HG03097 (cell line): ENCODE data around the gene TSPAN14.
"Not testable (repeated sequence)": the region's sequence is repeated elsewhere in the genome, so short reads cannot be mapped to it uniquely, and the experiment has no call there.

ENCODE experiments used
- ATAC-seq: cut with Tn5 transposase; IDR thresholded peaks from one replicate; pipeline ENCODE4 v1.9.1; 2021; ENCODE audit not compliant: unreplicated experiment, low FRiP score

TSPAN14 gene, protein sequence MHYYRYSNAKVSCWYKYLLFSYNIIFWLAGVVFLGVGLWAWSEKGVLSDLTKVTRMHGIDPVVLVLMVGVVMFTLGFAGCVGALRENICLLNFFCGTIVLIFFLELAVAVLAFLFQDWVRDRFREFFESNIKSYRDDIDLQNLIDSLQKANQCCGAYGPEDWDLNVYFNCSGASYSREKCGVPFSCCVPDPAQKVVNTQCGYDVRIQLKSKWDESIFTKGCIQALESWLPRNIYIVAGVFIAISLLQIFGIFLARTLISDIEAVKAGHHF

DNA sequence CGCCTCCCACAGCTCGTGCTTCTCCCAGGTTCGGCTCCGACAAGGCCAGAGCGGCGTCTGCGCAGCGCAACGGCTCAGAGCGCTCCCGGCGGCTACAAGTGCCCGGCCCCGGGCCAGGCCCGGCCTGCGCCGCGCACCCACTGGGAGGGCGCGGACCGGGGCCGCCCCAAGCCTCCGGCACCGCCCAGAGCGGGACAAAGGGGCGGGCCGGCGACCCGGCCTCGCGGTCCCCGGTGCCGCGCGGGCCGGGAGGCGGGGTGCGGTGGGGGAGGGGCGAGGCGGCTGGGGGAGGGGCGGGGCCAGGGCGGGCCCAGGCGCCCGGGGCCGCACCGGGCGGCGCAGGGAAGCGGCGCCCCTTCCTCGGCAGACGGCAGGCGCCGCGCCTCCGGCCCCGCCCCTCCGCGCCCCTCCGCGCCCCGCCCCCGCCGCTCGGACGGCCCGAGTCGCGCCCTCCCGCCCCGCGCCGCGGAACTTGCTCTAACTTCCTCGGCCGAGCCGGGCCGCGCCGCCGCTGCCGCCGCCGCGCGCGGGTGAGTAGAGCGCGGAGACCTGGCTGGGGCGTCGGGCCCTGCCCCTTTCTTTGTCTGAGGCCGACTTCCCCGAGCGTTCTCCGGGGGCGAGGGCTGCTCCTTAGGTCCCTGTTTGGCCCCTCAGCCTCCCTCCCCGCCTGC is at the start of gene TSPAN14:
TSPAN14 (plus strand) TSS at position 469 of the 671 bp plus-strand sequence. CDS start 34,924 bp downstream, outside the sequence.
- peak; percentile 58 for ATAC-seq

DNA sequence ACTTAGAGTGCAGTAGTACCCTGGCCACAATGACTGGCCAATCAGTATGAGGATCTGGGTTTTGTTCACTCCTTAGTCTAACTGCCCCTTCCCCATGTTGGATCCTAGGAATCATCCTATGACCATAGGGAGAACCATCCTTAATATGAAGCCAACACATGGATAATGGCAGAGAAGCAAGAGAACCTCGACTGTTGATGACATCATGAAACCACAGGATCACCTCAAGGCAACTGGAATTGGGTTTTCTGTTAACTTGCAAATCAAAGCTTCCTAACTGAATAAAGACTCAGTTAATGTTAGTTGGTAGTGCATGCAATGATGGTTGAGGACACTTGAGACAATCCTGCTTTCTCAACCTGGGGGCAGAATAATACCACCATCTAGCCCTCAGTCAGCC is 49.1 kb upstream of the TSPAN14 start:
- ATAC-seq: no peak

- no peak for ATAC-seq
These were observed 48.5 kb upstream of the TSPAN14 start for GRCh38 chr10:80405626-80406025.

GRCh38 chr10:80406204-80406603 is 47.9 kb upstream of the TSPAN14 start:
- ATAC-seq: no peak

DNA sequence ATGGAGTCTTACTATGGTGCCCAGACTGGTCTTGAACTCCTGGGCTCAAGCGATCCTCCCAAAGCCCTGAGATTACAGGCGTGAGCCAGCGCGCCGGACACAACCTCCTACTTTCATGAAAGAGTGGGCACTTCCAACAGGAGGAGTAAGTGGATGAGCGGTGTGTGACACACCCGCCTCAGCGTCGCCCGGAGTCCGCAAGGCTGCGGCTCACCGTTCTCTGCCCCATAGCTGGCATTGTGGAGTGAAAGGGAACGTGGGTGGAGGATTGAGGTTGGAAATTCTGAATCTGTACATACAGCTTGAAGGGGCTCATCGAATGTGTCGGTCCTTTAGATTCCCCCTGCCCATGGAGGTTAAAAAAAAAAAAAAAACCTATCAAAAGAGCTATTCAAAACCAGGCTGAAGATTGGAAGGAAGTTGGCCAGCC is 46.3 kb upstream of the TSPAN14 start:
- no peak for ATAC-seq

GRCh38 chr10:80408242-80409101 is 45.6 kb upstream of the TSPAN14 start, which contains the start of gene PRXL2A:
TSS of gene PRXL2A (plus strand) at chr10:80408551. CDS start at chr10:80420468, 11,917 bp downstream.
- ATAC-seq: peak; percentile 80

- ATAC-seq: no peak
These were observed 45.0 kb upstream of the TSPAN14 start for GRCh38 chr10:80409121-80409520.

DNA sequence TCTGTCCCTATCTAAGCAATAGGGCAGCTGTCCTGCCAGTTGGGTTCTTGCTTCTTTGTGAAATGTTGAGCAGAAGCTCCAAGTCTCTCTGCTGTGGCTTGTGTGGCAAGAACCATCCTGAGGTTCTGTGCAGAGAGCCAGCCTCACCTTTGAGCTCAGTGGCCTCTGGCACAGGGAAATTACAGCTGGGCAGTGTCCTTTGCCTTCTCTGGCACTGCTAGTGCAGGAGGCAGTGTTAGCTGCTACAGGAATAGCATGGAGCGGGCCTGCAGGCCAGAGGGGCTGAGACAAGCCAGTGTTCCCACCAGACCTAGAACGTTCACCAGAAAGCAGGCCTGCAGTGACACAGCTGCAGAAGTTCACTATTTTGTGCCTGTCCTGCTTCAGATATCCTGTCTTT is 44.0 kb upstream of the TSPAN14 start:
- ATAC-seq: no peak

GRCh38 chr10:80410578-80411145 is 43.4 kb upstream of the TSPAN14 start:
- no peak for ATAC-seq

GRCh38 chr10:80411267-80411668 is 42.8 kb upstream of the TSPAN14 start:
- no peak for ATAC-seq

GRCh38 chr10:80411681-80412220 is 42.4 kb upstream of the TSPAN14 start:
- ATAC-seq: no peak

DNA sequence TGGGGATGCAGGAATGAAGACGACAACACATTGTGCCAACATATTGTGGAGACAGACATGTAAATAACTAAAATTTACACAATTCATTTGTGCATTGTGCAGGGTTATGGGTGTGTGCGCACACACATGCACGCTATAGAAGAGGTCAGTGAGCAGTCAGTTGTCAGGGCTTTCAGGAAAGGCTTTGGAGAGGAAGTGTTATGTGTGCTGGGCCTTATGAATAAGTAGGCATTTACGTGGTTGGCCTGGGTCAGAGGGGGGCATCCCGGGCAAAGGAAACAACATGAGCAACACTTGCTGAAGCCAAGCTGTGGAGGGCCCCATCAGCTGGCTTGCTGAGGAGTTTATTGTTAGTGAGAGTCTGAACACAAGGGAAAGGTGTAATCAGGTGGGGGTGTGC is 41.6 kb upstream of the TSPAN14 start:
- no peak for ATAC-seq

DNA sequence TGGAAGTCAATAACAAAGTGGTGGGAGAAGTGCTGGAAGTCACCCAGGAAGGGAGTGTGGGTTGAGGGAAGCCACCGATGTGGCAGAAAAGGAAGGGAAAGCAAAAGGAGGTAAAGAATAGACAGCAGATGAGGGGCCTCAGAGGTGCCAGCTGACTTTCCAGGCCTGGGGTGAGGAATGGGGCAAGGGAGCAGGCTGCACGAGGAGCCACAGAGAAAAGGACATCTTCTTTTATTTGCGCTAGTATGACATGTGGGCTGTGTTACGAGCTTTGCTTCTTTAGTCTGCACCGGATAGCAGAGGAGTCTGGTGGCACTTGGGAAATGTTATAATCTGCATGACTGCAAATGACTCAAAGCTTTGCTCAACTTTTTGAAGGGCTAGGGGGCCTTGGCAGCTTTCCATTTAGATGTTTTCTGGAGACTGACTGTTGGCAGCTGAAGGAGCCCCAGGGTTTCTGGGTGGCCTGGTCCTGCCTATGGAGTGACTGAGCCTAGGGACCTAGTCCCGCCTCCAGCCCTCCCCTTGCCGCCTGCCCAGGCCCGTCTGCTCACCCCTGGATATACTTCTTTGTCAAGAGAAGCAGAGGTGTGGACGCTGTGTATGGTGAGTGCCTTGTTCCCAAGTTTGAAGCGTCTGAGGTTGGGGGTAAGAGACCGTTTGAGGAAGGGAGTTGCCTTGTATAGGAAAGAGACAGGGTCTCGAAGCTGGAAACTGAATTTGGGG is 40.7 kb upstream of the TSPAN14 start:
- no peak for ATAC-seq

- ATAC-seq: no peak
These were observed 39.8 kb upstream of the TSPAN14 start for GRCh38 chr10:80414142-80414895.

DNA sequence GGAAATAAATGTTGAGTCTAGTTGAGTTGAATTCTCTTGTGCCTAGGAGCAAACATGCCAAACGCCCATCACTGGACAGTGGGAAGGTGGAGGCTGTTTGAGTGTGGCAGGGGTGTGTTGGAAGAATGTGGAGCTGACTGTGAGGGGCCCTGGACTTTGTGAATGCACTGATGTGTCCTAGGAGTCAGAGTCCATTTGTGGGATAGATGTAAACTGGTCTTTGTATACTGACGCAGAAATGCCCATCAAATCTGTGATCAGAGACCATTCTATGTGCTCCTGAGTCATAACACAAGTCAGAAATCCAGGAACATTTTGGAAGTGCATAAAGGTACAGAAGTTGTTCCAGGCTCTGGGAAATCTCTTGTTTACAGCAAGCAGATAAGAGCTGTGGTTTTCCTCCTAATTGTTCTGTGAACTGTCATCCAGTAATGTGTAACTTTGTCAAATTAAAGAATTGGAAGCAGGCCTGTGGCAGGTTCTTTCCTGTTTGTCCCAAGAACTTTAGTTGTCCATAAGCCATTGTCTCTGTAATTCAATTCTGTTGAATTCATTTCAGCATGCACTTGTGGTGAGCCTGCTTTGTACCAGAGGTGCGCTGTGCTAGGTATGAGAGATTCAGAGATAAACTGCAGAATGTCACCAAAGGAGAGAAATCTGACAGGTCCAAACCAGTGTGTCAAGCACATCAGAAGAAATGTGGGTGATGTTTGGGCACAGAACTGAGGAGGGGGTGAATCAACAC is 38.2 kb upstream of the TSPAN14 start:
- no peak for ATAC-seq

DNA sequence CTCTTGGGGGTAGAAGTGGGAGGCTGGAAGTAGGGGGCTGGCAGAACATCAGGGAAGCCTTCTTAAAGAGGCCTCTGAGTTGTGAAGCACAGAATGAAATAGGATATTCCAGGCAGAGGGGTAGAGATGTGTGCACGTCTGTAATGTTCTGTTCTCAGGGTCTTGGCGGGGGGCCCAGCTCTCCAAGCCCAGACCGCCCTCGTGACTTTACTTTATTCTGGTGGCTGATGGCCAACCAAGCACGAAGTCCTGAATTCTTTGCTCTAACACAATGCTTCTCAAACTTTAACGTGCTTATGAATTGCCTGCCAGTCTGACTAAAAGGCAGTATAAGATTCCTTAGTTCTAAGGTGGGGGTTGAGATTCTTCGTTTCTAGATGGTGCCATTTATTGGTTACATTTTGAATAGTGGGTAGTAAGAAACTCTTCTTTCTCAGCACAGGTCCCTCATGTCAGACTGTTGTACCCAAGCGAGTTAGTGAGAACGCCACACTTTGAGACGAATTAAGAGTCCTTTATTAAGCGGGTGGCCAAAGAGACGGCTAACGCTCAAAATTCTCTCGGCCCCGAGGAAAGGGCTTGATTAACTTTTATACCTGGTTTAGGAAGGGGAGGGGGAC is 37.5 kb upstream of the TSPAN14 start:
- ATAC-seq: no peak

DNA sequence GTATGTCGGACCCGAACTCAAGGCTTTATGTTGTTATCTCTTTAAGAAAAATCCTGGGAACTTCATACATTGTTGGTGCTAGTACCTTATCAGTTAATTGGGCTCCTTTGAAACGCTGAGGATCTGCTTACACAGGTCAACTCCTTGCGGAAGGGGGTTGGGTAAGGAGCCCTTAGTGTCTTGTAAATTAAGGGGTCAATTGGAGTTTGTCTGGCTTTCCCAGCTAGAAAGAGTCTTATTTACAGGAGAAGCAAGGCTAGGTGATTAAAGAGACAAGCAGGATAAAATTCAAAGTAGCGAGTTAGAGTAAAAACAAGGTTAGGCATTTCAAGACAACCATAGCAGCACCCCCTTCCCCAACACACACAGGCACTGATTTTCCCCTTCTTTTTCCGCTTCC is 36.9 kb upstream of the TSPAN14 start:
- ATAC-seq: not testable (repeated sequence)

GRCh38 chr10:80421050-80421706 is 32.9 kb upstream of the TSPAN14 start:
- ATAC-seq: no peak
